NCI-H446 treated with DMSO at 0.1 percent for 48 hours (cell line): ENCODE data around the gene C1orf167.
A peak's percentile ranks its signal among the peaks of the same experiment; 100 is the strongest.

ENCODE experiments used
- DNase-seq: peaks from one replicate; lab custom pipeline; 2025; lab: John Stamatoyannopoulos, UW

C1orf167 gene, protein sequence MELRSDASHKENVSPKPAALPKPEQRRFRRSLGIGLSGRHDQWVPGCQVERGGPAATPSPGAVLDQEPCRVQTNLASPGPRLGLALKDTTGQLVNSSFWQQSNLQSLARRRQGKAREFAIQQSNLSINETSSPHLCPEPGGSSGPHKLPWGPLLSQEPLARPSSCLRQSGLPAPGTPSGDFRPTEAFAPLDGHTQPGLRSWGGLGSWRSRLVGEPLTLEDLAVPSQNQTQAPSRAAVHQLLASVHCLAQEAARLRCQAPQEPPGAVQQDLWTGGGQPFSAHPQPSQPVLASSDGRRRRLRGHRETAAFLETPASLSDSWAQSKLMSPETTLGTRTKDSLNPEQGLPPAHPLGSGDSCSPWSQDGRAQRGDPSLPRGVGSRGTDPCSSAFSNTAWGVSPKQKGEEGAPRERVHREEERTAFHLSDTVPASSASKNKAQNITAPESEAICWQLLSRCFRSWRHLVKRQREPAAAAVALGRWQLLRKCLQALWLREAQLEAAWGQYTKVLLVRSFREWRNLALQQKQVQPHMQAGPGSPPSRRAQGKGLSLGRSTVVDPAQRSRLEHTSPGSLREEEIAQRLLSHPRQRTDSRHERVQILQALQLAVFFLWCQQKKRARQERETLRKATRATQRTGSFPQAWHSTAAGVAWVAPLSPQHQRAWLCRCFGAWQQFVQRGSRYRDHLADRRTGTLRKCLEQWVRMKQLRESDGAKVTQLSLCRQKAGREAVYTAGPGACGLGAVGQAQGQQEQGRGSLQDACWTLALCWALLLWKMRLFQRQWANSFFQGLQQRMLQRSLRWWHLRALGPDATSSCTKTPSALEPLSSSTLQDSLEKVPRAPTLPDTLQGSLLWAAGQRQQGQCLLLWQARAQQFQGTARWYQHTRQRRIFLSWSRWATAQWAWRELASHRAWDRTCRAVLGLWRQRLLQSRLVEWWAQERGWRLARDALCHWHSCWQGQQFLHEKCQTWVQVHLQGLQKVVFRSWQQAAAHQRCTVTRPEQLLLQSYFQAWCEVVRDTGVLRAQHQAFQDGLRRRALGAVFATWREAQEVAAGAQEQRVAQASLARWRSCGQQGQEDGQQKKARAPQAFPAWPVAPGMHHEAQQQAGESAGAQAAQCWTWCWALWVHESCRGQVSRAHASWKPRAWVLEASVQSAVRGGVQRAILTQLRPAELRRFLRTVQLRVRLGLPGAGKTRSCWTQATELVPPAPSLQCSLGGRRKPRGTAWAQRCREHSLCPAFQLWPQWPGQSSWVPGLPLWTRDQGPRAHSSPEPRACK (N-terminal part only)

DNA sequence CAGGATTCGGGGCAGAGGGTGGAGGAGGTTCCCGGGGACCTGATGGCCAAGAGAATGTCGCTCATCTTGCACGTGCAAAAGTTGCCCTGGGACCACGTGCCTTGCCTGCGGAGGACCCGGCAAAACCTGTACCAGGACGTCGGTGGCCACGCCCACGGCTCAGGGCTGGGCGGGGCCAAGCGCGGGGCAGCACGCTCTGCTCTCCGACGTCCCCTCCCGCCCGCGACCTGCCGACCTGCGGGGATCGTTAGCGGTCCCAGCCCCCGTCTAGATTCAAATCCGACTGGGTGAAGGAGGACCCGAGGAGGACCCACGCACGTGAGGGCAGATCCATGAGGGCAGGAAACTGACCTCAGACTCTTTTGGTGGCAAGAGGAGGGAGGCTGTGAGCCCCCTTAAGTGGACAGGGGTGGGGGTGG, at the start of gene C1orf167:
TSS of gene C1orf167 (plus strand) at position 206 of the 419 bp plus-strand sequence. CDS start 2,208 bp downstream, outside the sequence.
- DNase-seq, result no peak

DNA sequence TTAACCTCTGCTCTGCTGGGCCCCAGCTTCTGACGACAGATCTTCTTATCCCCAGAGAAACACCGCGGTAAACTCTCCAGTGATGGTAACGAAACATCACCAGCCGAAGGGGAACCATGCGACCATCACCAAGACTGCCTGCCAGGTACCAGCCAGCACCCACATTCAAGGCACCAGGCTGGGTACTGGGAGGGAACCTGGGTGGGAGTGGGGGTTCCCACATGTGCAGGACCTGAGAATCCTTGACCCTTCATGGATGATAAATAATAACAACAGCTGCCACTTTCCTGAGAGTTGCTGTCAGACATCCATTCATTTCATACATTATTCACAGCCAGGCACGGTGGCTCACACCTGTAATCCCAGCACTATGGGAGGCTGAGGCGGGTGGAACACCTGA, 49.7 kb upstream of the C1orf167 start:
- no peak for DNase-seq

DNA sequence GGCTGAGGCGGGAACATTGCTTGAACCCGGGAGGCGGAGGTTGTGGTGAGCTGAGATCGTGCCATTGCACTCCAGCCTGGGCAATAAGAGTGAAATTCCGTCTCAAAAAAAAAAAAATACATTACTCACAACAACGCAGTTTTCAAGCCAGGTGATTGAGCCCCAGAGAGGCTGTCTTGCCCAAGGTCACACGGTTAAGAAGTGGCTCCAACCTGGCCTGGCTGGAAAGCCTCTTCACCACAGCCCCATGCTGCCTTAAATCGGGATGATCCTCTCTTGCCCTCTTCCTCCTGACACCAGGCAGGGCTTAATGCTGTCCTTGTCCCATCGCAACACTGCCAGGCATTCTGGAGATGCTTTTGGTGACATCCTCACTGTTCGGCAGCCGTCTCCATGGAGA, 48.9 kb upstream of the C1orf167 start:
- DNase-seq, result no peak

DNA sequence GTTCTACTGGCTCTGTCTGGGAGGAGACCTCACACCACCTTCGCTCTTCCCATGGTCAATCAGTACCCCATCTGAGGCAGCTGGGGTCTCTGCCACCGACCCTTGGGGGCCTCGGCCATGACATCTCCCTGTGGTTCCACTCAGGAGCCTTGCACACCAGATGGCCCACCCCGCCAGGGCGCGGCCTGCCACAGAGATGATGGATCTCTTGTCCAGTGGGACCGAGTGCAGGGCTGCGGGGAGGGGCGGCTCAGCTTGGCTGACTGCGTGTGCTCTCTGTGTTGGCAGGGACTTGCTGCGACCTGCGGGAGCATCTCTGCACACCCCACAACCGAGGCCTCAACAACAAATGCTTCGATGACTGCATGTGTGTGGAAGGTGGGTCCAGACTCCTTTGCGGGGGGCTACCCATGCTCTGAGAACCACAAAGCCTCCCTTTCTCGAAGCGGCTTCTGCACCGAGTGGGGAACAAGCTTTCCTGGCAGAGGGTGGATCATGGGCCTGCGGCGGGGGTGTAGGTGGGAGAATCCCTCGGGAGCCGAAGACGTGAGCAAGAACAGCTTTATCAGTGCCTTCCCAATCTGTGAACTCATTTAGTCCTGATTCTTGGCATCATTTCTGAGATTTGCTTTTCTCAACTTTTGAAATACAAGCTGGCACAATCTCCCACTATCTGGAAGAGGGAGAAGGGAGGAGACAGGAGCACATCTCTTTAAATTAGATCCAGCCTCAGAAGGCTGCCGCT, 47.0 kb upstream of the C1orf167 start:
- DNase-seq, result no peak

DNA sequence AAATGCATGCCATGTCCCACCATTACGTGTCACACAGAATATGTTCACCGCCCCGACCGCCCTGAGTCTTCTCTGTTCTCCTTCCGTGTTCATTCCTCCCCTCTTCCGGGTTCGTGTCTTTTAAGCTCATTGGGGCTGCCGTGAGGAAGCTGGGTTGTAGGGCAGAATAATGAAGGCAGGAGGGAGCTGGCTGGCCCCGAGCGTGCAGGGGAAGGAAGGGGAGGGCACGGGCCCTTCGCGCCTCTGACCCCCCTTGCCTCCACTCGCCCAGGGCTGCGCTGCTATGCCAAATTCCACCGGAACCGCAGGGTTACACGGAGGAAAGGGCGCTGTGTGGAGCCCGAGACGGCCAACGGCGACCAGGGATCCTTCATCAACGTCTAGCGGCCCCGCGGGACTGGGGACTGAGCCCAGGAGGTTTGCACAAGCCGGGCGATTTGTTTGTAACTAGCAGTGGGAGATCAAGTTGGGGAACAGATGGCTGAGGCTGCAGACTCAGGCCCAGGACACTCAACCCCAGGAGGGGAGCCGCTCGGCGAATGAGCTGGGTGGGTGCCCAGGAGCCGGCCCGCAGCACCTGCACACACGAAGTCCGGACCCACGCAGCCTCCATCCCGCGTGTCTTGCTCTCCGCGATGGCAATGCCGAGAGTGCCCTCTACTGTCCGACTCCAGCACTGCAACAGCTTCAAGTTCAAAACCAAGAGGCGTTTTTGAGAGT, 42.5 kb upstream of the C1orf167 start:
- peak; percentile 27 for DNase-seq

DNA sequence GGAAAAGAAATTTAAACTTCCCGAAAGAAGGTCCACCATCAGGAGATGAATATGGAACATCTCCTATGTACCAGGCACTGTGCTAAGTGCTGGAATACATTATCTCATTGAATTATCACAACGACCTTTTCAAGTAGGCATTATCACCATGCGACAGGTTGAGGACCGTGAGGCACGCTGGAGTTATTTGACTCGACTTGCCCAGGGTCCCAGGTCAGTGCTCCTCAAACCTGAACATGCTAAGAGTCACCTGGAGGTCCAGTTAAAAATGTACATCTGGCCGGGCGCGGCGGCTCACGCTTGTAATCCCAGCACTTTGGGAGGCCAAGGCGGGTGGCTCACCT, 42.0 kb upstream of the C1orf167 start:
- no peak for DNase-seq

DNA sequence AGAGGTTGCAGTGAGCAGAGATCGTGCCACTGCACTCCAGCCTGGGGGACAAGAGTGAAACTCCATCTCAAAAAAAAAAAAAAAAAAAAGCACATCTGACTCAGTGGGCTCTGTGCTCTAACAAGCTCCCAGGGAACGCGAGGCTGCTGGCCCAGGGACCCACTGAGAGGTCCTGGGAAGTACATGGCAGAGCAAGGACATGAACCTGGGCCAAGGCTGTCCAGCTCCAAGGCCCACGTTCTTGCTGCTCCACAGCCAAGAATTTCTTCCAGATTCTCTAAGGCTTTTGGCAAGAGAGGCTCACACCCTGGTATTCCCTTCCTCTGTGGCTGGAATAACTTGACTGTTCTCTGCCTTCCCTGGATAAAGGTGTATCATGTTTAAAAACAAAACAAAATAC, 41.5 kb upstream of the C1orf167 start:
- no peak for DNase-seq

DNA sequence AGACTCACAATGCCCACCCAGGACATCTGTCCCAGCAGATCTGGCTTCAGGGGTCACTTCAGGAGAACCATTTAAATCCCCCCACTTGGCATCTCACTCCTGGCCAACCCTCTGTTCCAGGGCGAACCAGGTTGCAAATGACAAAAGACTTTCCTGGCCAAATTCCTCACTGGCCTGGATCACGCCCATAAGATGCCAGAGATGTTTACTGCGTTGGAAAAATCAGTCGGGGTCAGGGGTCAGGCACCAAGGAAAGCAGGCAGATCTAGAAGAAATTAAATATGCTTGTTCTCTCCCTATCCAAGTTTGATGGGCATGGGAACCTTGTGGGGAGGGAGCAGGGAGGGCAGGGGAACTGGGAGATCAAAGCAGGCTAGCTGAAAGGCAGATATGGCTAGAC, 40.7 kb upstream of the C1orf167 start:
- DNase-seq, result no peak

DNA sequence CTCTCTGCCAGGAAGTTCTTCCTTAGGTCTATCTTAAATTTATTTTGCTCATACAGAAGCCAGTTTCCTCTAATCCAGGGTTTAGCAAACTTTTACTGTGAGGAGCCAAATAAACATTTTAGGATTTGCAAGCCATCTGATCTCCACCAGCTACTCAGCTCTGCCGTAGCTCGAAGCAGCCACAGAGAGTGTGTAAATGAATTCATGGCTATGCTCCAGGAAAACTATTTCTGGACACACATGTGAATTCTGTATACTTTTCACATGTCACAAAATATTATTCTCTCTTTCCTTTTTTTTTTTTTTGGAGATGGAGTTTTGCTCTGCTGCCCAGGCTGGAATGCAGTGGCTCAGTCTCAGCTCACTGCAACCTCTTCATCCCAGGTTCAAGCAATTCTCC, 39.5 kb upstream of the C1orf167 start:
- no peak for DNase-seq

DNA sequence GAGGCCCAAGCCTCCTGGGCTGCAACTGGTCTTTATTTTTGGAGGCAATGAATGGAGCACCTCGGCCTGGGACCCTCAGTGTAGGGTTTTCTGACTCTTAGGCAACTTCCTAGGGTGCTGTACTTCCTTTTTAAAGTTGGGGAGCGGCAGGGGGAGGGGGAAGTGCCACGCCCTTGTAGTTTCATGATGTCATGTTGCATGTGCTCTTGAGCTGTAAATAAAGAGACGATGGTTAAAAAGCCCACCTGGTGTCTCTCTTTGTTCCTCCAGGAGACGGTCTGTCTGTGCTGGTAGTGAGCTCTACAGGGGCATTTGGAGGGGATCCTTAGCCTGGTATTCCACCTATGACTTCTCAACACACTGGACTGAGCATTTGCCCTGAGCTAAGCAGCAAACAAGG, 36.4 kb upstream of the C1orf167 start:
- no peak for DNase-seq

DNA sequence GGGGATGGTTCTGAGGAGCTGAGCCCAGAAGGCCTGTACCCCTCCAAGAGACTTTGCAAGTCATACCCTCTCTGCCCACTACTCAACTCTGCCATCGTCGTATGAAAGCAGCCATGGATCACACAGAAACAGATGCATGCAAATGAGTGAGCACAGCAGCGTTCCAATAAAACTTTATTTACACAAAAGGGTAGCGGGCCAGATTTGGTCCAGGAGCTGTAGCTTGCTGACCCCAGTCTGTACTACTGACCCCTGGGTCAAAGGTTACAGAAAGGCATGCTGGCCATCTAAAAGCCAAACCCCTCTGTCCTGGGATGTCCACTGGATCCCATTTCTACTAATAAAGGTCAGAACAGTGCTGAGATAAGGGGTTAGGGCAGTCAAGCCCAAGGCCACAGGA, 34.9 kb upstream of the C1orf167 start:
- DNase-seq, result no peak

DNA sequence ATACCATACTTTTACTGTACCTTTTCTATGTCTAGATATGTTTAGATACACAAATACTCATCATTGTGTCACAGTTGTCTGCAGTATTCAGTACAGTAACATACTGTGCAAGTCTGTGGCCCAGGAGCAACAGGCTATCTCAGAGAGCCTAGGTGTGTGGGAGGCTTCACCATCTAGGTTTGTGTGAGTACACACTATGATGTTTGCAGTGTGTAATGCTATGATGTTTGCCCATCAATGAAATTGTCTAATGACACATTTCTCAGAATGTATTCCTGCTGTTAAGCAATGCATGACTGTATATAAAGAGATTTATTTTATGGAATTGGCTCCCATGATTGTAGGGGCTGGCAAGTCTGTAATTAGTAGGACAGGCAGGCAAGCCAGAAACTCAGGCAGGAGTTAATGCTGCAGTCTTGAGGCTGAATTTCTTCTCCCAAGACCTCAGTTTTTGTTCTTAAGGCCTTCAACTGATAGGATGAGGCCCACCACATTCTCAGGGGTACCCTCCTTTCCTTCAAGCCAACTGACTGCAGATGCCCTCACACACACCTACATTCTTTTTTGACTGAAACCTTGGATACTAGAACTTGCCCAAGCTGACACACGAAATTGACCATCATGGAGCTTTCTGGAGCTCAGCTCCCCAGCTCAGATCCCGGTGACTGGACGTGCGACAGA, 33.7 kb upstream of the C1orf167 start:
- no peak for DNase-seq

DNA sequence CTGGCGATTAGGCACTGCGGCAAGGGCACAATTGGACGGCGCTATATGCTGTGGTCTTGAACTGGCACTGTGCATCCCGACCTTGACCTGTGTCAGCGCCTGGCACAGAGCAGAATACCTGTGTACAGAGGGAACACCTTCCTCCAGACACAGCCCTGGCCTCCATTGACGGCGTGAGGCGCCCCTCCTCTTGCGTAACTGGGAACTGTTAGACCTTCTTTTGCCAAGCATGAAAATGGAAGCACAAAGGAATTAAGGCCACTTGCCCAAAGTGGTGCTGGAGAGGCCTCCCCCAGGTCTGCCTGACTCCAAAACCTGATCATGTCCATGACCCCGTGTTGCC, 32.9 kb upstream of the C1orf167 start:
- DNase-seq, result no peak

DNA sequence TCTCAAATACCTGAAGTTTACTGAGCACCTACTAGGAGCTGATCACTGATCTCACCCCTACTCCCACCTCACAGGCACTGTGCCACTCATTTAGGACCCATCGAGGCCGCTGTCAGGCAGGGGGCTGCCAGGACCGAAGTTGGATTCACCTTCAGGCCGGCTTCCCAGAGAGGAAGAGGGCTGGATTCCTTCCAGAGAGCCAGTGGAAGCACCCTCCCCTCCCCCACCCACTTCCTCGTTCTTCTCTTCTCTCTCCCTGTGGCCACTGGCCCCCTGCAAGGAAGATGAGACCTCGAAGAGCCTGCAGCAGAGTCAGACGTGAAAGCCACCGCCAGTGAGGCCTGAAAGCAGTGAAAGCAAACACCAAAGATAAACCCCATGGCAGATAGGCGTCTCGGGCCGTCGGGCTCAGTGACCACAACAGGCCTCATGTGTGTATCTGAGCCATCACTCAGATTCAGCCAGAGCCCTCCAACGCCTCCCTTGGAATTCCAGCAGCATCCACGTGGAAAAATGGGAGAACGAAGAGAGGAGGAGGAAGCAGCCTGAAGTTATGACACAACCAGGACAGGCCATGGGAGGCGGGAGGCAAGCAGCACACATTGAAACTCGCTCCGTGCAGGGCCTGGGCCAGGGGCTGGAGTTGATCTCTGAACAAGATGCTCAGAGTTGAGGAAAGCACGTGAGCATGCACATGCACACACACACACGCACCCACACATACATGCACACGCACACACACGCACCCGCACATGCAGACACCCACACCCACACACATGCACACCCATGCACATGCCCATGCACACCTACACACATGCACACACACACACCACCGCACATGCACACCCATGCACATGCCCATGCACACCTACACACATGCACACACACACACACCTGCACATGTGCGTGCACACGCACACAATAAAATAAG, 32.2 kb upstream of the C1orf167 start:
- no peak for DNase-seq

DNA sequence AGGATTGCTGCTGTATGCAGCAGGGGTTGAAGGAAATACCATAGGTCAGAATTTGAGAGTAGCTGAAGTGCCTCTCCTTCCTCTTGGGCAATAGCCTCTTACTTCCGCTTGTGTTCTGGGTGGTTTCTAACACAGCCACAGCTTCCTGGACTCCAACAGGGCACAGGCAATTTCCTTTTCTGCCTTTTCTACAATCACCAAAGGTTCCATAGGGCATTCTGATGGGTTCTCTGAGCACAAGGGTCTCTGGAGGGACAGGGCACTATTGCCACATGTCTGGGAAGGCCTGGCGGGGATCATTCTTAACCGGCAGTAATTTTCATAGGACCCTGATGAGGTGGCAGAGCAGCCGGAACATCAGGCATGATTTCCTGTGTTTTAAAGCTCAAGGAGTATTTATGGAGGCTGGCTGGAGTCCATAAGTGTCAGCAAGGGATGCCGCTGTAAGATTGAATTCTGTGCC, 31.5 kb upstream of the C1orf167 start:
- no peak for DNase-seq

DNA sequence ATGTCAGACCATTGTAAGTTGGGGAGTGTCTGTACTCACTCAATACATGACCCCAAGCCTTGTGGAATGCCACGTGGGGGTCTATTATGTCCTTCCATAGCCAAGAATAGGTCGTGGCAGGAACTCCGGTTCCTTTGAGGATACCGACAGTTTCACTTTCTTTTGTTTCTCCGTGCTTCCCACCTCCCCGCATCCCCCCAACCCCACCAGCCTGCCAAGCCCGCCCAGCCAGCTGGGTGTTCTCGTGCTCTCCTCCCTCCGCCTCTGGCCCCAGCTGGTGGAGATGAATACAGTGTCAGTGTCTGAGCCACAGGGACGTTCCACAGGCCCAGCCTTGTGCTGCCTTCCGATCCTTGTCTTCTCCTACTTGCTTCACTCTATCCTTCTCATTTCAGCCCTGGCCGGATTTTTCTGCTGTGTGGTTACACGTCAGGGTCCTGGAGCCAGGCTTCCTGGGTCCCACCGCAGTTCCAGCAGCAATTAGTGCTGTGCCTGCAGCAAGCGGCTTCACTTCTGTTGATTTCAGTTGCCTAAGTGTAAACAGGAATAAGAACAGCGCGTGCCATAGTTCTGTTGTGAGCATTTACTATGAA, 30.2 kb upstream of the C1orf167 start:
- no peak for DNase-seq

DNA sequence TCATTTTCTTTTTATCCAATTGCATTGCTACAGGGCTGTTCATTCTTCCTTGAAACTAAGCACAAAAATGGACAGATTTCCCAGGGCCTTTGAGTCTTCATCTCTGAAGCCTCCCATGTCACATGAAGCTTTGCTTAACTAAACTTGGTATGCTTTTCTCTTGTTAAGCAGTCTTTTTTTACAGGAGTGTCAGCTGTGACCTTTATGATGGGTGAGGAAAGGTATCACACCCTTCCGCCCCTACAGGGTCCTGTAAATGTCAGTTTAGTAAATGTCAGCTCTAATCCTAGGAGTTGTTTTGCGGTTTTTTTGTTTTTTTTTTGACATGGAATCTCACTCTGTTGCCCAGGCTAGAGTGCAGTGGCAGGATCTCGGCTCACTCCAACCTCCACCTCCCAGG, 28.7 kb upstream of the C1orf167 start:
- DNase-seq, result no peak

DNA sequence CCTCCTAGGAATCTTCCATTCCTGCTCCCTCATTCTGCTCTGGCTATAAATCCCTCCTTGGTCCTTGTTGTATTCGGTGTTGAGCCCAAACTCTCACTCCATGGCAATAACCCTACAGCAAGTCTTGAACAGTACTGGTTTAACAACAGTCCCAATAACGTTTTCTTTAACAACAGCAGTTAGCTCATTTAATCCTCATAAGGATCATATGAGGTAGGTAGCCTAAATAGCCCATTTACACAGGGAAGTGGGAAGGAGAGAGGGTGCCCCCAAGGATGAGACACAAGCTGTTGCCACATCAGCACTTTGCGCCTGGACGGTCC, 26.5 kb upstream of the C1orf167 start:
- DNase-seq, result no peak
